SK-N-SH treated with all-trans-retinoic acid at 6 μM for 48 hours (cell line): Measurements from ENCODE around the gene NPR1.

ENCODE experiments used
- ATAC-seq: fragments of 200-7000 bp; cut with Tn5 transposase; 3 replicates; pipeline ENCODE4 v1.9.1; 2020; ENCODE audit warnings: mild to moderate bottlenecking, moderate library complexity
- ARNTL ChIP-seq: fragments of 450-650 bp; formaldehyde crosslinking; IDR thresholded peaks from 2 replicates; pipeline ENCODE4 v1.5.0; 2020; ENCODE audit warnings: low read depth, mild to moderate bottlenecking, moderate library complexity, borderline replicate concordance
- BACH2 ChIP-seq: fragments of 250-450 bp; sonication (Bioruptor Pico); IDR thresholded peaks from 2 replicates; pipeline ENCODE4 v1.9.0; 2021; ENCODE audit warnings: mild to moderate bottlenecking, borderline replicate concordance
- CREB5 ChIP-seq: fragments of 250-450 bp; sonication (Bioruptor Pico); IDR thresholded peaks from 2 replicates; pipeline ENCODE4 v1.5.1; 2020; ENCODE audit warnings: low read depth, mild to moderate bottlenecking, moderate library complexity
- CSDC2 ChIP-seq: fragments of 250-450 bp; sonication (Bioruptor Pico); IDR thresholded peaks from 2 replicates; pipeline ENCODE4 v1.5.0; 2020; ENCODE audit warnings: mild to moderate bottlenecking, moderate library complexity
- GLIS3 ChIP-seq: fragments of 250-450 bp; sonication (Bioruptor Pico); IDR thresholded peaks from 2 replicates; pipeline ENCODE4 v1.5.0; 2020; ENCODE audit warnings: mild to moderate bottlenecking, moderate library complexity
- ISL1 ChIP-seq: fragments of 250-450 bp; sonication (Bioruptor Pico); IDR thresholded peaks from 2 replicates; pipeline ENCODE4 v2.1.2; 2022; ENCODE audit warnings: mild to moderate bottlenecking, moderate library complexity
- OSR1 ChIP-seq: fragments of 250-450 bp; sonication (Bioruptor Pico); IDR thresholded peaks from 2 replicates; pipeline ENCODE4 v1.8.0; 2022; ENCODE audit warnings: moderate library complexity, mild to moderate bottlenecking, inconsistent platforms
- POU6F1 ChIP-seq: fragments of 250-450 bp; sonication (Bioruptor Pico); IDR thresholded peaks from 2 replicates; pipeline ENCODE4 v1.8.0; 2021; ENCODE audit warnings: low read depth, mild to moderate bottlenecking, moderate library complexity, borderline replicate concordance
- PPARA ChIP-seq: fragments of 250-450 bp; sonication (Bioruptor Pico); IDR thresholded peaks from 2 replicates; pipeline ENCODE4 v1.5.0; 2020; ENCODE audit warnings: mild to moderate bottlenecking, borderline replicate concordance
- RARB ChIP-seq: fragments of 250-450 bp; sonication (Bioruptor Pico); IDR thresholded peaks from 2 replicates; pipeline ENCODE4 v1.8.0; 2021; ENCODE audit warnings: mild to moderate bottlenecking, moderate library complexity
- SNAI2 ChIP-seq: fragments of 250-450 bp; sonication (Bioruptor Pico); IDR thresholded peaks from 2 replicates; pipeline ENCODE4 v1.5.0; 2020; ENCODE audit warnings: mild to moderate bottlenecking, moderate library complexity
- TOX ChIP-seq: fragments of 250-450 bp; sonication (Bioruptor Pico); IDR thresholded peaks from 2 replicates; pipeline ENCODE4 v1.8.0; 2021; ENCODE audit warnings: mild to moderate bottlenecking, moderate library complexity, borderline replicate concordance
- TSHZ2 ChIP-seq: fragments of 250-450 bp; sonication (Bioruptor Pico); IDR thresholded peaks from 2 replicates; pipeline ENCODE4 v1.5.0; 2020; ENCODE audit warnings: mild to moderate bottlenecking, moderate library complexity
- ZC3H10 ChIP-seq: fragments of 250-450 bp; sonication (Bioruptor Pico); IDR thresholded peaks from 2 replicates; pipeline ENCODE4 v1.5.1; 2021; ENCODE audit warnings: mild to moderate bottlenecking, moderate library complexity
- ZFP3 ChIP-seq: fragments of 250-450 bp; sonication (Bioruptor Pico); IDR thresholded peaks from 2 replicates; pipeline ENCODE4 v1.5.0; 2020; ENCODE audit warnings: mild to moderate bottlenecking, moderate library complexity
- ZNF565 ChIP-seq: fragments of 450-650 bp; formaldehyde crosslinking; conservative IDR thresholded peaks from 2 replicates; pipeline ENCODE4 v1.5.0; 2020; ENCODE audit warnings: low read depth, mild to moderate bottlenecking, moderate library complexity
- ZNF8 ChIP-seq: fragments of 450-650 bp; formaldehyde crosslinking; IDR thresholded peaks from 2 replicates; pipeline ENCODE4 v1.5.0; 2020; ENCODE audit warnings: mild to moderate bottlenecking, moderate library complexity
- TF ChIP-seq, protein P1 (sequence below): fragments of 250-450 bp; sonication (Bioruptor Pico); IDR thresholded peaks from 2 replicates; pipeline ENCODE4 v1.8.0; 2020; ENCODE audit warnings: mild to moderate bottlenecking, moderate library complexity, borderline replicate concordance

The NPR1 gene

GRCh38 chr1:153633754-153634665 lies 44.5 kb upstream of the NPR1 start, which contains the start of gene CHTOP:
CHTOP (plus strand) TSS chr1:153634066; CDS start chr1:153636589, 2,523 bp downstream.
- ATAC-seq, result peak; percentile 96
- peak; percentile 89; the same call in 1 of the 2 replicates for TF ChIP-seq POU6F1 (CRISPR knock-in tag)
- no peak for TF ChIP-seq BACH2 (CRISPR knock-in tag)
- no peak for TF ChIP-seq TSHZ2
- TF ChIP-seq, protein P1, sequence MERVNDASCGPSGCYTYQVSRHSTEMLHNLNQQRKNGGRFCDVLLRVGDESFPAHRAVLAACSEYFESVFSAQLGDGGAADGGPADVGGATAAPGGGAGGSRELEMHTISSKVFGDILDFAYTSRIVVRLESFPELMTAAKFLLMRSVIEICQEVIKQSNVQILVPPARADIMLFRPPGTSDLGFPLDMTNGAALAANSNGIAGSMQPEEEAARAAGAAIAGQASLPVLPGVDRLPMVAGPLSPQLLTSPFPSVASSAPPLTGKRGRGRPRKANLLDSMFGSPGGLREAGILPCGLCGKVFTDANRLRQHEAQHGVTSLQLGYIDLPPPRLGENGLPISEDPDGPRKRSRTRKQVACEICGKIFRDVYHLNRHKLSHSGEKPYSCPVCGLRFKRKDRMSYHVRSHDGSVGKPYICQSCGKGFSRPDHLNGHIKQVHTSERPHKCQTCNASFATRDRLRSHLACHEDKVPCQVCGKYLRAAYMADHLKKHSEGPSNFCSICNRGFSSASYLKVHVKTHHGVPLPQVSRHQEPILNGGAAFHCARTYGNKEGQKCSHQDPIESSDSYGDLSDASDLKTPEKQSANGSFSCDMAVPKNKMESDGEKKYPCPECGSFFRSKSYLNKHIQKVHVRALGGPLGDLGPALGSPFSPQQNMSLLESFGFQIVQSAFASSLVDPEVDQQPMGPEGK (CRISPR knock-in tag), result 0 out of 2 replicates have a peak, but pooled peaks have one; percentile 33
- no peak for TF ChIP-seq ZC3H10 (CRISPR knock-in tag)
- TF ChIP-seq ZNF565 (CRISPR knock-in tag), result no peak
- TF ChIP-seq RARB (CRISPR knock-in tag), result peak; percentile 72; the same call in 1 of the 2 replicates
- TF ChIP-seq, all 23 proteins: peak for 3

DNA sequence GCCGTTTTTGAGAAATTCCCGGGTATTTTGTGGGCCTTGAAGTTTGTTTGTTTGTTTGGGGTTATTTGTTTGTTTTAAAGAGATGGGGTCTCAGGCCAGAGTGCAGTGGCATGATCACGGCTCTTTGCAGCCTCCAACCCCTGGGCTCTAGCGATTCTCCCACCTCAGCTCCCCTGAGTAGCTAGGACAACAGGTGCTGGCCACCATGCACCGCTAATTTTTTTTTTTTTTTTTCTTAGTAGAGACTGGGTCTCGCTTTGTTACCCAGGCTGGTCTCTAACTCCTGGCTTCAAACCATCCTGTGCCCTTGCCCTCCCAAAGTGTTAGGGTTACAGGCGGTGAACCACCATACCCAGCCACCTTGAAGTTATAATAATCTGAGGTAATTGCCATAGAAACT lies 42.6 kb upstream of the NPR1 start:
- TF ChIP-seq ISL1 (CRISPR knock-in tag) (no peak), PPARA (no peak), ZC3H10 (CRISPR knock-in tag) (no peak), CREB5 (CRISPR knock-in tag) (no peak)
- no peak for ATAC-seq

GRCh38 chr1:153636312-153636711 lies 42.2 kb upstream of the NPR1 start:
- TF ChIP-seq ZNF565 (CRISPR knock-in tag) (no peak), ISL1 (CRISPR knock-in tag) (no peak), OSR1 (CRISPR knock-in tag) (no peak), CSDC2 (CRISPR knock-in tag) (no peak), TOX (CRISPR knock-in tag) (no peak), ARNTL (CRISPR knock-in tag) (no peak), TSHZ2 (no peak), ZNF8 (CRISPR knock-in tag) (no peak), SNAI2 (no peak), GLIS3 (CRISPR knock-in tag) (no peak), POU6F1 (CRISPR knock-in tag) (no peak), PPARA (no peak), ZFP3 (CRISPR knock-in tag) (no peak)
- ATAC-seq, result no peak
